Non-pigmented ciliary epithelial cell (primary cell): ENCODE data around the gene CCNC.

ENCODE experiments used
- DNase-seq: peaks from one replicate; pipeline ENCODE4 v3.0.0-alpha.2; 2010; ENCODE audit warnings: low read depth

The CCNC gene

DNA sequence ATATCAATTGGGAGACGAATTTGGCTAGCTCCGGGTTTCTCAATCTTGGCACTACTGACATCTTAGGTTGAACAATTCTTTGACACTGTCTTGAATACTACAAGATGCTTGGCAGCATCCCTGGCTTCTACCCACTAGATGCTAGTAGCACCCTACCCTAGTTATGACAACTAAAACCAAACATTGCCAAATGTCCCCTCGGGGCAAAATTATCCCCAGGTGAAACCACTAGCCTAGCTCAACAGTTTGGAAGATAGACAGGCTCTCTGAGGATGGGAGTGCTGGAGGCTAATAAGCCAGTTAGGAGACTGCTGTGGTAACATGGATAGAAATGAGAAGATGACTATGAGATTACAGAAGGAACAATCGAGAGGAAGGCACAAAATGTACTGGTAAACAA lies 20.9 kb downstream of the CCNC start:
- DNase-seq: no peak

DNA sequence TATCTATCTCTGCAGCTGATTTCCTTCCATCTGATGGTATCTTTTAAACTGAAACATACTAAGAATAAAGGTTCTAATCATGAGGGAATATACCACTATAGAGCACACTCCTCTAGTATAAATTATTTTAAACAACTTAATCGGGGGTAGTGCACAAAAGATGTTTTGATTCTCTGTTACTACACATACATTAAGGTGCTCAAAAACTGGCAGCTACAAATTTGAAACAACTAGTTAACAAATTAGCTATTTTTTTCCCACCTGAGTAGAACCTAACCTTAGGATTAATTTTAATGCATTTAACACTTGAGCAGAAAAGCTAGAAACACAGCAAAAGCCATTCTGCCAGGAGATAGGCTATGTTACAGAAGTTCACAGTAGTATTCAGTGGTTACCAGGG lies 23.0 kb downstream of the CCNC start:
- no peak for DNase-seq

DNA sequence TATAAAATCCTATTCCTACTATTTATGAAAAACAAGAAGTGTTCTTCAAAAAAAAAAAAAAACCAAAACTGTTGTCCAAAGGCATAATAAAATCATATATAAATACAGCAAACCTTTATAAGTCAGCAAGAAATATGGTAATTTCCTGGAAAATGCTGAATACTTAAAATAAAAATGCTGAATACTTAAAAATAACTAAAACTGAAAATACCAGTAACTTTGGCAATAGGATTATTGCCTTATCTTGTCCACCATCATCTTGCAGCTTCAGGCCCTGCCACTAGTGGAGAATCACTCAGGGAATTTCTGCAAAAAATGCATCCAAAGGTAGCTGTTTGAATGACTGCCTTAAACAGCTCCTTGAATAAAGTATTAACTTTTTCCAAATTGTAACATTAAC lies 24.5 kb downstream of the CCNC start:
- DNase-seq: no peak

DNA sequence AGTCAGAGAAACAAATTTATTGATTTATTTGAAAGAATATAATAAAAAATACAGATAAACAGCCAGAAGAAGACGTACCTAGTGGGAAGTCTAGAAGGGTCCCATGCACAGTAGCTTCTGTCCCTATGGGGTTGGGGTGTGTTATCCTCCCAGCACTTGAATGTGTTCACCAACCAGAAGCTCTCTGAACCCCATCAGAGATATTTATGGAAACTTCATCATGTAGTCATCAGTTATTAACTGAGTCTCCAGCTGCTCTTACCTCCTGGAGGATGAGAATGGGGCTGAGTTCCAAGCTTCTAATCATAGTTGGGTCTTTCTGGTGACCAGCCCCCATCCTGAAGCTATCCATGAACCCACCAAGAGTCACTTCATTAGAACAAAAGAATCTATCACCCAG lies 37.8 kb downstream of the CCNC start:
- DNase-seq: no peak

DNA sequence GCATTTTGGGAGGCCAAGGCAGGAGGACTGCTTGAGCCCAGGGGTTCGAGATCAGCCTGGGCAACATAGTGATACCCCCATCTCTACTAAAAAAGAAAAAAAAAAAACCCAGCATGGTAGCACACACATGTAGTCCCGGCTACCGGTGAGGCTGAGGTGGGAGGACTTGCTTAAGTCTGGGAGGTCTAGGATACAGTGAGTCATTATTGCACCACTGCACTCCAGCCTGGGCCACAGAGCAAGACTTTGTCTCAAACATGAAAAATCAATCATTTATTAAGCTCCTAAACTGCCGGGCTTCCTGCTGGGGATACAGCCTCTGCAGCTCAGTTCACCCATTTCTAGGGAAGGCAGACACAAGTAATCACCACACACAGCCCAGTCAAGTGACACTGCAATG lies 45.9 kb downstream of the CCNC start:
- no peak for DNase-seq

DNA sequence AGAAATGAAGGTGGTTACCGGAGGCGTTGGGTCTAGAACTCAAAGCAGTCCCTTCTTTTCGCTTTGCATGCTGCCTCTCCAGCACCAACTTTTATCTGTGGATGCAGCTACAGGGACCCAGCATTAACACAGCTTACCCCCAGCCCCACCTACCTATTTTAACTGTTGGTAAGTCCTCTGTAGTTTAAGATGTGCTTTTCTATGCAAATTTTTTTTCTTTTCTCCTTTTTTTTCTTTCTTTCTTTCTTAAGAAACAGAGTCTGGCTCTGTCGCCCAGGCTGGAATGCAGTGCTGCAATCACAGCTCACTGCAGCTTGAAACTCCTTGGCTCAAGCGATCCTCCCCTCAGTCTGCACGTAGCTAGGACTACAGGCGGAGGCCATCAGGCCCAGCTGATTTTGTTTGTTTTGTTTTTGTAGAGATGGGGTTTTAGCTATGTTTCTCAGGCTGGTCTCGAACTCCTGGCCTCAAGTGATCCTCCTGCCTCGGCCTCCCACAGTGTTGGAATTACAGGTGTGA lies 46.8 kb downstream of the CCNC start:
- DNase-seq: no peak

DNA sequence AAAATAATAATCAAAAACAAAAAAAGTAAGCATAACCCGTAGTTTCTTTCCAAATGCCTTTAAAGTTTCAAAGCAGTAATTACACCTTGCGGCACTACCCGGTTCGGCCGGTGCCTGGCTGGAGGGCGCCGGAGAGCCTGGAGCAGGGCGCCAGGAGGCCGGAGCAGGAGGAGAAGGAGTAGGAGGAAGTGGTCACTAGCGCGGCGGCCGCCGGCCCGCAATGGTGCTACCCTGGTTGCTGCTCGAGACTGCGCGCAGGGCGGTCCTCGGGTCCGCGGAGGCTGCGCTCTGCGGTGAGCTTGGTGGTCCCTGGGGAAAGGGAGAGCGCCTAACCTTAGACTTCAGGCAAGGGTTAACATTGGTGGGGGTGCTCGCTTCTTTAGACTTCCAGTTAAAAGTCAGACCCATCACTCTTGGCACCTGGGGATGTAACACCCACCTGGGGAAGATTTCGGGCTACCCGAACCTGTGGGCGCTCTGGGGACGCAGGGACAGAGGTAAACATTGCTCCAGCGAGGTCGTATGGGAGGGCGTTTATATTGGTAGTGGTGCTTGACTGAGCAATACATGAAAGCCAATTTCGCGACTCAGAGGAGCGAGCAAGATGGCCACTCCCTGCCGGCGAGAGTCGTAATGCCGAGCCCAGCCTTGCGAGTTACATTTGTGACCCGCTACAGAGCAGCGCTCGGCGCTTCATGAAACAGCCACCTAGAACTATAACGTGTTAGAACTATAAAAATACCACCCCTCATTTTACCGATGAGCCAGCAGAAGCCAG lies 47.4 kb downstream of the CCNC start:
- no peak for DNase-seq

DNA sequence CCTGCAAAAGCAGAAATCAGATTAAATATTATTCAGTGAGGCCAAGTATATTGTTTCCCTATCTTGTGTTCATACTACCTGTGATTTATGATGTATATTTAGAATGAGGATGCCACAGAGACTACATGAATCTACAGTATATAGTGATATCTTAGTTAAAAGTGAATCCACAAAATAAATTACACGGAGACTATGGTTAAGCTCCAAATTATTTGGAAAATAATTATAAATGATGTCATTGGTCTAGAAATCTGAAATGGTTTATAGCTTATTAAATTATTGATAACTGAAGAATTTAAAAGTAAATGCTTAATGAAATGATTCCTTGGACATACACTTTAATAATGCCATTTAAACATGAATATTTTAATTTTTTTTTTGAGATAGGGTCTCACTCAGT lies 49.0 kb downstream of the CCNC start:
- DNase-seq: no peak

DNA sequence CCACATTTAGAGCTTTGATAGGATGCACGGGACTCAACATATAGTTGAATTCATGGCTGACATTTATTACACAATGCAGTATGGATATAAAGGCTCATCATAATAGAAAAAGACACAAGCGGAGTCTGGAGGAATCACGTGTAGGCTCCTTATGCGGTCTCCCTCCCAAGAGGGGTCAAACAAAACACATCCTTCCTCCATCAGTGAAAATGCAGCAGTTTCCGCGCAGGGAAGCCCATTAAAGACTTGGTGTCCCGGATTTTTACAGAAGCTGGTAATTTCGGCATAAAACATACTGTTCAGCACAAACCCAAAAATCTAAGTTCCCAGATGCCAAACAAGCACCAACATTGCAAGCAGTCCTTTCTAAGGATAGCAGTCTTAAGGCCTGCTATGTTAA lies 54.4 kb downstream of the CCNC start:
- DNase-seq: no peak

DNA sequence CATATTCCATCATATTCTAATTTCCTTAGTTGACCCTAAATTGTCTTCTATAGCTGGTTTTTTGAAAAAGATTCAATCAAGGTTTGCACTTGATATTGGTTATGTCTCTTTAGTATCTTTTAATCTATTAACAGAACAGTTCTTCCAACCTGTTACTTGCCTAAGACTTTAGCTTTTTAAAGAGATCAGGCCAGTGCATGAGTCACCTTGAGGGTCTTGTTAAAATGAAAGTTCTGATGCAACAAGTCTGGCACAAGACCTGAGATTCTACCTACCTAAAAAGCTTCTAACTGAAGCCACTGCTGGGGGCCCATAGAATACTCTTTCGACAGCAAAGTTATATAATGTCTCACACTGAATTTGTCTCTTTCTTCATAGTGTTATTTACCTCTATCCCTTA lies 56.4 kb downstream of the CCNC start:
- no peak for DNase-seq

DNA sequence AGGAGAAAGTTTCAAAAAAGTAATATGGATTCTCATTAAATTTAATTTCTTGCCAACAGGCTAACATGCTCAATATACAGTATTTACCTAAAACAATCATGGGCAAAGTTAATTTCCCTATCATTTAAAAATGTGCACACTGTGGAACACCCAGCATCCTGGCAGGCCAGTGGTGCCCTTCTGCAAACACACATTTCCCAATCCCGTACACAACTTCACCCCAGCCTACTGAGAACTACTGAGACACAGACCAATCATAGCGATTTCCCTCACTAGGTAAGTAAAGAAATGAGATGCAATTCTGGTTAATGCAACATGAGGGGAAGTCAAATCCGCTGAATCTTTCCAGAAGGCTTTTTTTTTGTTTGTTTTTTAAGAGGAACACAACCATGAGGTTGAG lies 60.8 kb downstream of the CCNC start:
- no peak for DNase-seq

DNA sequence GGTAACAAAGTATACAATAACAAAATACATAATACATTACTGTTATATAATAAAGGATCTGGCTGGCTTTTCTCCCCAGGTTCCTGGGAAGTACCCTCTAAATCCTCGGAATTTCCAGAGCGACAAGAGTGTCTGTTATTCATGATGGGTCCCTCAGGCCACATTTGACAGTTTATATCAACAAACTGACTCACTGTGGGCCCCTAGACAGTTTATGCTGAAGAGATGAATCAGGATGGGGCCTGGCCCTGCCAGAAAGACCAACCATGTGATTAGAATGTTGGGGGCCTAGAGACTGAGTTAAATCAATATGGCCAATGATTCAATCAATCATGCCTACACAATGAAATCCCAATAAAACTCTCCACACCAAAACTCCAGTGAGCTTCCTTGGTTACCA lies 66.7 kb downstream of the CCNC start:
- no peak for DNase-seq

DNA sequence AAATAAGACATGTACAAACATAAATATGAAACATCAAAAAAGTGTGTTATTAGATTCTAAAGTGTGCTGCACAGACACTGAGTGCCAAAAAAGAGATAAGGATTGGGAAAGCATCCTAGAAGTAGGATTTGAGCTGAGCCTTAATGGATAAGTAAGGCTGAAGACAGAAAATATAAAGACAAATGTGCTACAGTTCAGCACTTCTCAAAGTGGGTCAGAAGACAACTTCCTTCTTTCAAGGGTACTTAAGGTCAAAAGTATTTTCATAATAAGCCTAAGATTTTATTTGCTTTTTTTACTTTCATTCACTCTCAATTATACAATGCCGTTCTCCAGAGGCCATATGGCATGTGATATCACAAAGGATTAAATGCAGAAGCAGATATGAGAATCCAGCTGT lies 70.0 kb downstream of the CCNC start:
- no peak for DNase-seq

DNA sequence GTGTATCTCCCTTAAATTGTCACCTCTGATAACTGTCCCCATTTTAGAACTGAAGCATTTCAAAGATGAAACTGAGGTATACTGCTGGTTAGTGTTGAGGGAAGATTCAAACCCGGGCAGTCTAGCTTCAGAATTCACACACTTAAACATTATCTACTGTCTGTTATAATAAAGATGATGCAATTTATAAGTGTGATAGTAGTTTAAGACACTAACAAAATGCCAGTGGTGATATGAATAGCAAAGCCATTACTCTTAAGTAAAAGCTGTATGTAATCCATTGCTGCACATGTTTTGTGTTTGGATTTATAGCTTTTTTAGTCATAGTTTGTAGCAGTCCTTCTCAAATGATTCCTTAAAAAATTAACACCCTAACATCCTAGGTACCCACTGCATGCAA lies 73.0 kb downstream of the CCNC start:
- no peak for DNase-seq
